HG02678 (cell line): Measurements from ENCODE around the gene TBCK.
A peak's percentile ranks its signal among the peaks of the same experiment; 100 is the strongest.

Experiments used
- ATAC-seq: cut with Tn5 transposase; IDR thresholded peaks from one replicate; pipeline ENCODE4 v1.9.1; 2021; ENCODE audit warnings: mild to moderate bottlenecking, moderate library complexity; ENCODE audit not compliant: unreplicated experiment

The TBCK gene

GRCh38 chr4:106315968-106316772 lies at the start of gene TBCK, which contains the start of gene AIMP1:
Gene TBCK (minus strand): TSS chr4:106316209. CDS start chr4:106308960, 7,249 bp downstream.
Gene AIMP1 (plus strand): TSS chr4:106316550. CDS start chr4:106325010, 8,460 bp downstream.
- ATAC-seq: peak; percentile 88

- no peak for ATAC-seq
Observed at GRCh38 chr4:106365613-106366012, 49.6 kb upstream of the TBCK start.

GRCh38 chr4:106364282-106364681 lies 48.3 kb upstream of the TBCK start:
- no peak for ATAC-seq

GRCh38 chr4:106362086-106362825 lies 46.2 kb upstream of the TBCK start:
- no peak for ATAC-seq

GRCh38 chr4:106358899-106359298 lies 42.9 kb upstream of the TBCK start:
- ATAC-seq: no peak

GRCh38 chr4:106355193-106355592 lies 39.2 kb upstream of the TBCK start:
- ATAC-seq: no peak

GRCh38 chr4:106353786-106354185 lies 37.8 kb upstream of the TBCK start:
- no peak for ATAC-seq

GRCh38 chr4:106351016-106351415 lies 35.0 kb upstream of the TBCK start:
- ATAC-seq: no peak

GRCh38 chr4:106347167-106347566 lies 31.2 kb upstream of the TBCK start:
- ATAC-seq: no peak

GRCh38 chr4:106344647-106344970 lies 28.6 kb upstream of the TBCK start:
- no peak for ATAC-seq

- no peak for ATAC-seq
Observed at GRCh38 chr4:106343865-106344646, 28.0 kb upstream of the TBCK start.

- no peak for ATAC-seq
Observed at GRCh38 chr4:106340774-106341173, 24.8 kb upstream of the TBCK start.

- no peak for ATAC-seq
Observed at GRCh38 chr4:106339431-106339830, 23.4 kb upstream of the TBCK start.

- no peak for ATAC-seq
Observed at GRCh38 chr4:106338671-106339070, 22.7 kb upstream of the TBCK start.

- no peak for ATAC-seq
Observed at GRCh38 chr4:106337916-106338315, 21.9 kb upstream of the TBCK start.

- ATAC-seq: no peak
Observed at GRCh38 chr4:106336618-106337017, 20.6 kb upstream of the TBCK start.

GRCh38 chr4:106334741-106335470 lies 18.9 kb upstream of the TBCK start:
- ATAC-seq: no peak

GRCh38 chr4:106333186-106333585 lies 17.2 kb upstream of the TBCK start:
- no peak for ATAC-seq

- peak; percentile 86 for ATAC-seq
Observed at GRCh38 chr4:106329041-106329618, 13.1 kb upstream of the TBCK start.

- no peak for ATAC-seq
Observed at GRCh38 chr4:106325800-106326199, 9.8 kb upstream of the TBCK start.
